Activated naive CD4-positive, alpha-beta T cell treated with anti-CD3 and anti-CD28 coated beads, Interleukin-2, amount 50 U/mL, for 16 hours (primary cell): Measurements from ENCODE around the gene ZNF354B.
"Not testable (repeated sequence)": the region's sequence is repeated elsewhere in the genome, so short reads cannot be mapped to it uniquely, and the experiment has no call there.

ENCODE experiments used
- DNase-seq: peaks from one replicate; pipeline ENCODE4 v3.0.0-alpha.2; 2020

ZNF354B gene

DNA sequence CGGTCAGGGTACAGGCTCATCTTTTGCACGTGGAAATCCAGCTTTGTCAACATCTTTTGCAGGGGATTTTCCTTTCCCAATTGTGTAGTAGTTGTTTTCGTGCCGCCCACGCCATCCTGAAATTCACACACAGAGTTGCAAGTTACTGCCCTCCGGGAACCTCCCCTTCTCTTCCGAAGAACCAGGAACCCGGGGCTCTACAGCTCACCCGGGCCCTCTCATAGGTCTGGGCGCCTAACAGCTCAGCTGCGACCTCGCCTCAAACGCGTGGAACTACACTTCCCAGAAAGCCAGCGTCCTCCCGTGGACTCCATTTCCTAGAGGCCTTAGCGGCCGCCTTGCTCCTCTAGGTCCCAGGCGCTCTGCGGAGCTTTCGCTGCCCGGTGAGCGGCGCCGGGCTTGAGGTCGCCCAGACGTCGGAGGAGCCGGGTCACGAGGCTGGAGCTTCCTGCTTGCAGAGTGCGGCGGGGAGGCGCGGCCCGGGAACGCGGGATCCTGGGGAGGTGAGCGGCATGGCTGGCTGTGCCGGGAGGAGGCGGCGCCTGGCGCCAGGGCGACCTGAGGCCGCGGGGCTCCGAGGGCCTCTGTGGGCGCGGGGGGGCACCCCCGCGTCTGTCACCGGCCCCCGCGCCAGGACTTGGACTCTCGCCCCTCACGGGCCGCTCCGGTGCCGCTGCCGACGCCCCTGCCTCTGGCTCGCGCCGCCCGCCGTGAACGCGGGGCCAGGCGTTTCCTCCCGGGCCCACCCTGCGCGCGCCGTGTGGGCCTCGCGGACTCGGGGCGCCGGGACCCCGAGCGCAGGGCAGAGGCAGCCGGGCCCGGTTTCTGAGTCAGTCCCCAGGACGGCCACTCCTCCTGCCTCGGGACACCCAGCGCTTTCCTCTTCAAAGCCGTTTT, at the start of gene ZNF354B:
Gene ZNF354B (plus strand): TSS at position 329 of the 897 bp plus-strand sequence. CDS start 1,095 bp downstream, outside the sequence.
- peak; percentile 84 for DNase-seq

DNA sequence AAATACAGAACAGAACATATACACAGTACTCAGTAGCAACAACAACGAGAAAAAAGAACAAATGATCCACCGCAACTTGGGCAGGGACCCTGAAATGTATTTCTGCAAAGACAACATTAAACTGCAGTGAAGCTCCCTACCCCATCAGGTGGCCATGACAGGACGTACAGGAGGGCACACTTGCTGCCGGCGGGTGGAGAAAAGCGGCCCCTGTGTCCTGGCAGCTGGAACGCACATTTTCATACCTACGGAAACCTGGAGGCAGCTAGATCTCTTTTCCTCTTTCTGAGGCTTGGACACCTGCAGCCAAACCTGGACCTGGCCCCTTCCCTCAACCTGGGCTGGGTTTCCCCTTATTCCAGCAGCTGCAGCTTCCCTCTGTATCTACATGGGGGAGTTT, 42.2 kb upstream of the ZNF354B start:
- no peak for DNase-seq

DNA sequence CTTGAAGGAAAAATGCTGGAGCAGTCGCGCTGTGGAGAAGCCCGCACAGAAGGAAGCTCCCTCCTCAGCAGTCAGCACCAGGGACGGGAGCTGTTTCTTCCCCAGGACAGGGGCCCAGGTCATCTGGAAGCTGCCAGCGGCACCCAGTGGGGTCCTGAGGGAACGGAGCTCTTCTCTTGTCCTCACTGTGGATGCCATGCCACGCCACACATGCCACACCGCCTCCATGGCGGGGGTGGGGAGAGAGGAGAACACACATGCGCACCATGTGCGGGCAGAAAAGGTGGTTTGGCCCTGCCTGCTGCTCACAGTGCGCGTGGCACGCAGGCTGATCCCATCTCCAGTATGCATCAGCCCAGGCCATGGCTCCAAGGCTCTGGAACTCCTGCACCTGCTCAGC, 41.7 kb upstream of the ZNF354B start:
- DNase-seq, result no peak

DNA sequence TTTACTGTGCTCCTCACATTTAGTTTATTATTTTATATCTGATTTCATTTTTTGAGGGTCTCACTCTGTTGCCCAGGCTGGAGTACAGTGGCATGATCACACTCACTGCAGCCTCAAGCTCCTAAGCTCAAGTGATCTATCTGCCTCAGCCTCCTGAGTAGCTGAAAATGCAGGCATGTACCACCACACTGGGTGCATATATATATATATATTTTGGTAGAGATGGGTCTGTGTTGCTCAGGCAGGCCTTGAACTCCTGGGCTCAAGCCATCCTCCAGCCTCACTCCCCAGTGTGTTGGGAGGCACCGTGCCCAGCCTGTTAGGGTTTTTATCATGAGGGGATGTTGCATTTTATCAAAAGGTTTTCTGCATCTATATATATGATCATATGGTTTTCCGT, 39.8 kb upstream of the ZNF354B start:
- no peak for DNase-seq

DNA sequence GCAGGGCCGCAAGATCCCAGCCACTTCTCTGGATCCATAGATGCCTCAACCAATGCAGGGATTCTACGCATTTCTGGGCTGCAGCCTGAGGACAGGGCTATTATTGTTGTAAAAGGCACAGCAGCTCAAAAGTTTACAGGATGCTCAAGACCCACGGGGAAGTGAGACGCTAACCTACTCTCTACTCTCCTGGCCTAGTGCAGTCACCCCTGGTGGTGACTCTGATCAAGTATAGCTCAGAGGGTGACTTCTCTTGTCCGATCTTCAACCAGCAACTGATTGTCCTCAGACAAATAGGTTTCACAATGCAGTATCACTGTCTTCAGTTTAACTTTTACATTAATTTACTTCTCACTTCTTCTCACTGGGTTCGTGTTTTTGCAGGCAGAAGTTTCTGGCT, 34.3 kb upstream of the ZNF354B start:
- no peak for DNase-seq

DNA sequence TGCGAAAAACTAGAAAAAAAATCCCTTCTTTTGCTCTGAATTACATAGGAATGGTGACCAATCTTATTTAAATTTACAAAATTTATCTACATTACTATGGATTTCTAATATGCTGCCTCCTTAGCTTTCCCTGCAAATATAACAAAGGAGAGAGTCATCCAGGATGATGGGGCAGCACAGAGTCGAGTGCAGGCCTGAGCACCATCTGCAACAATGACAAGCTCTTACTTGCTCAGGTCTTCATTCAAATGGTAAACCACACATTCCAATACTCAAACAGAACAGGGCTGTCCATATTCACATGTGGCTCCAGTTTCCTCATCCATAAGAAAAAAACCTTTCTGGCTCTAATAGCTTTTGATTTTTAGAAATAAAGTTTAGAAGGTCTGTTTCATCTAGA, 33.5 kb upstream of the ZNF354B start:
- DNase-seq, result no peak

DNA sequence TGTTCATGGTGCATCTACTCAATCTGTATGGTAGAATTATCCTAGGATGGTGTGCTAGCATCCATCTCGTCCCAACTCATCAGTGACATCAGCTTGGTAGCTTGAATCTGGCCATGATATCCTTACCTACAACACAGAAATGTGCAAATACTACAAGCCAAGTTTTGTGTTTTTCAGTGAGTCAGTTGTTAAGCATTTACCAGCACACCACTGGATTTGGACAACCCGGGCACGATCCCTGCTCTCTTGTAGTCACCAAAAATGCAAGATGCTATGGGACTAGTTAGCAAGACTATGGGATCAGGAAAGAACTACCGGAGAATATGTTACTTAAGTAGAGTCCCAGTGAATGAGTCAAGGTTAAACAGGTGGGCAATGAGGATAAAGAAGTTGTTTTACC, 32.1 kb upstream of the ZNF354B start:
- DNase-seq, result no peak

DNA sequence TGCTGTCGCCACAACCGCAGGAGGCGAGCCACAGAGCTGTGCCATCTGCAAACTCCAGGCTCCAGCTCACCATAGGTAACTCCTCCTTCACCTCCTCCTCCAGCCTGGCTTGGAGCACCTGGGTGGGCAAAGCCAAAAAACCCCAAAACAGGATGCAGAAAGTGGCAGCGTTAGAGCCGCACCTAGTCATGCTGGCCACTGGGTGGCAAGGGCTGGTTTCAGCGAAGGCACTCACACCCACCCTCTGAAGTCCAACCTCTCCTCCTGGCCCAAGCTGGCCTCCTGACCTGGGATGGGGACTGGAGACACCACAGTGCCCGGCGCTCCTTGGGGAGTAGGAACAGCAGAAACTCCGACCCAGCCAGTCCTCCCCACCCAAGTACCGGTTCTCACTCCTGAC, 28.7 kb upstream of the ZNF354B start:
- no peak for DNase-seq

DNA sequence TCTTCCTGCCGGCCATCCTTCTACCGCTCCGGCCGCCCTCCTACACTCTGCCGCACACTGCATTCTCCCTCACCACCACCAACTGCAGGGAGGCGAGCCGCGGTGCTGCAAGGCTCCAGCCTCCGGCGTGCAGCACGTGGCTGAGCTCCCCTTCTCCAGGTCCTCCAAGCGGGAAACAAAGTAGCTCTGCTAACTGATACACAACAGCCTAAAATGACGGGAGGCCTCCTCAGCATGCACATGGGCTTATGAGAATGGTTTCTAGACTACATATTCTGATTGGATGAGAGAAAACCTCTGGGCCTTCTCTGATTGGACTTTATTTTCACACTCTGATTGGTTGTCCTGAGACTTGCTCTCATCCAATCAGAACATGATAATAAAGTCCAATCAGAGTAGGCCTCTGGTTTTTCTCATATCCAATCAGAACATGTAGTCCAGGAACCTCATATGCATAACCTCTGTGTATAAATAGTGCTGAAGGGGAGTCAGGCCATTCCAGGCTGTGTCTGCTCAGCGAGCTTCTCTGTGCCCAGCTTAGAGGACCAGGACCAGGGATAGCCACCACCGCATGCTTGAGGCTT, 27.0 kb upstream of the ZNF354B start:
- no peak for DNase-seq

DNA sequence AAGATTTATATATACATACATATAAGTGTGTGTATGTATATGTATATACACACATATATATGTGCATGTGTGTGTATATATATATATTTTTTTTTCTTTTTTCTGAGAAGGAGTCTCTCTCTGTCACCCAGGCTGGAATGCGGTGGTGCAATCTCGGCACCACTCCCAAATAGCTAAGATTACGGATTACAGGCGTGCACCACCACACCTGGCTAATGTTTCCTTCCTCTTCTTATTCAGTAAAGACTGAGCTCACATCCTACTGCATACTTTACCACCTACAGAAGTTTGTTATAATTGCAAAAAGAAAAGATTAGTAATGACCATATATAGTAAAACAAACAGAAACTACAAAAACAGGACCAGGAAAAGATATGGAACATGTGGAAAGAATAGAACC, 23.1 kb upstream of the ZNF354B start:
- DNase-seq, result no peak

DNA sequence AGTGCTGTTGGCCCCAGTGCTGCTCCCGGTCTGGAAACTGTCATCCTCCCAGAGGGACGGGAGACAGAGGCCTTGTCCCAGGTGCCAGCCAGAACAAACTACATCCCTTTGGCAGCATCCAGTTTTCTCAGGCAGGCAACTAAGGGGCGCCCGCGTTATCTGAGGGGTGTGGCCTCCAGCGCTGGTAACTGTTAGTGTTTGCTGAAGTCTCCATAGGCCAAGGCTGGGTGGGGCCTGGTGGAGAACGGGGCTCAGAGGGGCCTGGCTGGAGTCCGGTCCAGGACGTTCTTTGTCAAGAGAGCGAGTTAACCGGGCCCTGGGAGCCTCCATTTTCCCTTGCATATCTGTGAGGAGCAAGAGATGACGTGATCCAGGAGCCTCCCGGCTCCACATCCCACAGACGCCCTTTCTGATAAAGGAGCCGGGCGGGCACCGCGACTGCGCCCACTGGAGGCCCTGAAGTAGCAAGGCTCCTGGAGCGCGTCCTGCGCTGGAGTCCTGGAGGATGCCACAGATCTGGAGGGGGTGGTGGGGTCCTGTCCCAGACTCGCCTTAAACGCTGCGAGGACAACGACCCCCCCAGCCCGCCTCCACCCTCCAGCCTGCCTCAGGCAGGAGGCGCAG, 20.9 kb upstream of the ZNF354B start:
- DNase-seq, result not testable (repeated sequence)

DNA sequence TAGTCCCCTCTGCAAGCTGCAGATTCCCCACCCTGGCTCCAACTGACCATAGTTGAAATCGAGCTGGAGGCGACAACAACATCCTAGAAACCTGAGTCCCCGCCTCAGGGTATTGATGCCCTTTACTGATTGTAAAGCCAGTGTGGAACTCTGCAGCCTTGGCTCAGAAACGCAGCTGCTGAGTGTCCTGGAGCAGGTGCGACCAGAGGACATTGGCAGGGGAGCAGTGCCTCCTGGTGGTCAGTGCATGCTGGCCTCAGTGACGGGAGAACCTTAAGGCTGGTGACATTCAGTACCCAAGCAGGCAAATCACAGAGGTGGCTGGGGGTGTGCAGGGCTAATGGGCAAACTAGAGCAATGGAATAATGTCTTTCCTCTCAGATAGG, 20.4 kb upstream of the ZNF354B start:
- DNase-seq, result peak; percentile 19

DNA sequence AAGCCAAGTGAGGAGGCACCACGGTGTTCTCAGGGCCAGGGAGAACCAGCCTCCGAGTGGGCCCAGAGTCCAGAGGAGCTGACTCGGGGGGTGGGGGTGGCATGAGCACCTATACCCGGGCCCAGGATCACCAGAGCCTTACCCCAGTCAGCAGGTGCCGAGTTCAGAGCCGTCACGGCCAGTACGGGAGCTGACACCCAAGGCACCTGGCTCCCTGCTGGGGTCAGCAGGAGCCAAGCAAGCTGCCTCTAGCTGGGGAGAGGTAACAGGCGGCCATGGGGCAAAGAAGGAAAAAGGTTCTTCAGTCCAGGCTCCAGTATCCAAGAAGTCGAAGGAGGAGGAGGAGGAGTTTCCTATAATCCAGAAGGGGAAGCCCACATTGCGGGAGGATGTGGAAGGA, 19.4 kb upstream of the ZNF354B start:
- not testable (repeated sequence) for DNase-seq

DNA sequence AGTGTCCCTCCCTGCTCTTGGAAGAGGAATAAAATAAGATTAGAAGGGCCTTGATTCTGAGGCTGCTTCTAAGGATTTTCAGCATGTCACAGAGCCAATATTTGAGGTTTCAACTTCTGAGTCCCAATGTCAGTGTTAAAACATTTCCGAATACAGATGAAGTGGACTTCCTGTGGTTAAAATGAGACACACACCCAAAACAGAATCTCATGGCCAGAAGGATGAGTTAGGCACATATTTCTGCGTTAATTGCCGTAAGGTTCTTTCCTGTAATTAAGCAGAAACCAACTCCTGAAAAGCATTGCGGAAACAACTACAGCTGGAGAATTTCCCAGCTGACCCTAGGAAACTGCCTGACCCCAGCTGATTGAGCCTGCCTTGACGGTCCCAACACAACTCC, 10.4 kb upstream of the ZNF354B start:
- DNase-seq, result no peak

DNA sequence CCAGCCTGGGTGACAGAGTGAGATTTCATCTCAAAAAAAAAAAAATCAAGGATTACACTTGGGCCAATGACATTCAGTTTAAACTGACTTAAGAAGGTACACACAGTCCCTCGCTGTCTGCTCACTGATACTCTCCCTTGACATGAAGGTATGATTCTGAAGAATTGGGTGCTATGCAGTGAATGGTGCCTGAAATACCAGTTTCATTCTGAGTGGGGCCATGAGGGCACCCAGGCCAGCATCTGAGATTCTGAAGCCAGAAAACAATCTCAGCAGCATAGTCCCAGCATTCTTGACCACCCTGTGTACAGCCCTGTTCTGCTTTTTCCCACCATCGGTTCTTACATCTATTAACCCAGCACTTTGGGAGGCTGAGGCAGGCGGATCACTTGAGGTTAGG, 7.8 kb upstream of the ZNF354B start:
- no peak for DNase-seq

DNA sequence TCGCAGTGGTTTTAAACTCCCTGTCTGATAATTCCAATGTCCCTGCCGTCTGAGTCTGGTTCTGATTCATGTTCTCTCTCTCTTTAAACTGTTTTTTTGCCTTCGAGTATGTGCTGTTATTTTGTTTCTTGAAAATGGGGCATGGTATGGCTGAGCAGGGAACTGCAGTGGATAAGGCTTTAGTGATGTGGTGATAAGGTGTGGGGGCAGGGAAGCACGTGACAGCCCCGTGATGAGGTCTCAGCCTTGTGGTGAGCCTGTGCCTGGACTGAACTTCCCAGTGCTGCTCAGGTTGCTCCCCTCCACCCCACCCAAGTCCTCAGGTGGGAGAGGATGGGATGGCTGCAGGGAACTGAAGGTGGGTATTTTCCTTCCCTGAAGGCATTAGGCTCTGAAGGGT, 5.5 kb upstream of the ZNF354B start:
- no peak for DNase-seq

DNA sequence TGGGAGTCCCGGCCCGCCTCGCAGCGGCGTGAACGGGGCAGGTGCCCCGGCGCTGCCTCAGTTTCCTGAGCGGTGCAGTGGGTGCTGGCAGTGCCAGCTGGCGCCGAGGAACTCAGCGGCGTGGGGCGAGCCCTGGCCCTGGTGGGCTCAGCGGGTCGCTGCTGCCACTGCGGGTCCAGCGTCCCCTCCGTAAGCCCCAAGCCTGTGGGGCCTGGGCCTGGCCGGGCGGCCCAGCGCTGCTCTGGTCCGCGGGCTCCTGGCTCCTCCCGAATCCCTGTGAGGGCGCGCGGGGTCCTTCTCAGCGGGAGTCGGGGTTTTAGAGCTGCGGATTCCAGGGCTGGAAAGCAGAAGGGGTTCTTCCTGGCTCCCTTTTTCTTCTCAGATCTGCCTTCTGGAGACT, 862 bp downstream of the ZNF354B start:
- DNase-seq, result not testable (repeated sequence)

DNA sequence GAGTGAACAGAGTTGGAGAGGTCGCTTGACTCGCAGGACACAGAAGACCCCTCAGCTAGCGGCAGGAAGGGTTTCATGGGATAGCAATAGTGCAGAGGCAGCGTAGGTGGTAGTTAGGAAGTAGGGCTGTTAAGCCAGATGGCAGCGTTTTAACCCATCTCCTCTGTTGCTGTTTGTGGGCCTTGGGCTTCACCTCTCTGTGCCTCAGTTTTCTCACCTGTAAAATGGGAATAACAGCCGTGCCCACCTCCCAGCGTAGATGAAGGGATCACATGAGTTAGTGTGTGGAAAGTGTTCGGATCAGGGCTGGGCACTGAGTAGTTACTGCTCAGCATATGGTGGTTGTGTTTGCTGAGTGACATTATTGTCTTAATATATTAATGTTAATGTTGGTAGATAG, 1.9 kb downstream of the ZNF354B start:
- DNase-seq, result no peak

DNA sequence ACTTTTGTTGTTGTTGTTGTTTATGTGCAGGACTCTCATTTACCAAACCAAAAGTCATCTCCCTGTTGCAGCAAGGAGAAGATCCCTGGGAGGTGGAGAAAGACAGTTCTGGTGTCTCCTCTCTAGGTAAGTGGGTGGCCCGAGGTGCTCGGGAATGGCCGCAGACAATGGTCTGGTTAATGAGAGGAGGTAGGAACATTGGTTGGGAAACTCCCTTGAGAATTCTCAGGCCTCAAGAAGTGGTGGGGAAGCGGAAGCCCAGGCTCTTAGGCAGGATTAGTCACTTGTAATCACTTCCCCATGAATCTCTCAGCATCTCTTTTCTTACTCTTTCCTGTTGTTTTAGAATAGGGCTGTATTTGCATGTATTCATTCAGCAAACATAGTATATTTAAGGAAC, 7.2 kb downstream of the ZNF354B start:
- DNase-seq, result no peak

DNA sequence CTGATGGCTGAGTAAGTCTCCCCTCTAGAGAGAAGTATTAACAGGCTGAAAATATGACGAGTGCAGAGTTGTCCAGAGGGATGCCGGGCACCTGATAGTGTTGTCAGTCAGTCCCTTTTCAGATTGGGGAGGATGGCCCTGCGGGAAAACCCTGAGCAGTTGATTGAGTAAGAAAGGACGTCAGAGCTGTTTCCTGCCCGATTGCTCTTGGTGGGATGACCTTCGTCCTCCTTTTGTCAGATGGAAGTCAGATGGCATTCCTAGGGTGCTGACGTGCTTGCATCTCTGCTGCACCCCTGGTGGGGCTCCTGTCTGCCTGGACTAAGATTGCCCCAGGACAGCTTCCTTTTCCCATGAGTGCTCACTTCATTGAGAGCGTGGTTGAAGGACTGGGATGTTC, 9.8 kb downstream of the ZNF354B start:
- no peak for DNase-seq

DNA sequence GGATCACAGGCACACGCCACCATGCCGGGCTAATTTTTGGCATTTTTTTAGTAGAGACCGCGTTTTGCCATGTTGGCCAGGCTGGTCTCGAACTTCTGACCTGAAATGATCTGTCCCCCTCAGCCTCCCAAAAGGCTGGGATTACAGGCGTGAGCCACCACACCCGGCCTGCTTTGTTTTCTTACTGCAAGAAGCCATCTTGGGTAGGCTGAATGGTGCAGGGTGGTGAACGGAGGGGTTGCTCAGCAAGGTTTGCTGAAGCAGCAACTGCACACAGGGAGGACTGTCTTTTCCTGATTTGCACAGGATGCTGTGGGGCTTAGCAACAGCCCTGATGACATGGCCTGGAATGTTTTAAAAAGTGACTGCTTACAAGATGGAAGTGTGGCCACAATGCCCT, 10.7 kb downstream of the ZNF354B start:
- DNase-seq, result no peak

DNA sequence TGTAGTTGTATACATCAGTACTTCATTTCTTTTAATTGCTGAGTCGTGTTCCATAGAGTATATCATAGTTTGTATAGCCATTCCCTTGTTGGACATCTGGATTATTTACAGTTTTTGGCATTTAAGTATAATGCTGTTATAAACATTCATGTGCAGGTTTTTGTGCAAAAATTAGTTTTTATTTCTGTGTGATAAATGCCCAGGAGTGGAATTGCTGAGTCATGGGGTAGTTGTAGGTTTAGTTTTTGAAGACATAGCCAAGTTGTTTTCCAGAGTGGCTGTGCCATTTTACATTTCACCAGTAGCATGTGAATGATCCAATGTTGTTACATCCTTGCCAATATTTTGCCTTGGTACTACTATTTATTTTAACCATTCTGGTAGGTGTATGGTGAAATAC, 12.5 kb downstream of the ZNF354B start:
- DNase-seq, result no peak

DNA sequence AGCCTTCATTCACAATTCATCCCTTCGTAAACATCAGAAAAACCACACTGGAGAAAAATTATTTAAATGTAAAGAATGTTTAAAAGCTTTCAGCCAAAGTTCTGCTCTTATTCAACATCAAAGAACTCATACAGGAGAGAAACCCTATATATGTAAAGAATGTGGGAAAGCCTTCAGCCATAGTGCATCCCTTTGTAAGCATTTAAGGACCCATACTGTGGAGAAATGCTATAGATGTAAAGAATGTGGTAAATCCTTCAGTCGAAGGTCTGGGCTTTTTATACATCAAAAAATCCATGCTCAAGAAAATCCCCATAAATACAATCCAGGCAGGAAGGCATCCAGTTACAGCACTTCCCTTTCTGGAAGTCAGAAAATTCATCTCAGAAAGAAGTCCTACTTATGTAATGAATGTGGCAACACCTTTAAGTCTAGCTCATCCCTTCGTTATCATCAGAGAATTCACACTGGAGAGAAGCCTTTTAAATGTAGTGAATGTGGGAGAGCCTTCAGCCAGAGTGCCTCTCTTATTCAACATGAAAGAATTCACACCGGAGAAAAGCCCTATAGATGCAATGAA, 23.5 kb downstream of the ZNF354B start:
- not testable (repeated sequence) for DNase-seq
